HEK293T (cell line): ENCODE measurements around the gene PRLH.

Experiments
- CTCF ChIA-PET: fragments of 350-600 bp; formaldehyde crosslinking; extraction: SDS; loops from one replicate; lab custom pipeline; 2021; ENCODE audit warnings: antibody characterized with exemption, inconsistent platforms; lab: Yijun Ruan, JAX
- POLR2A ChIA-PET: fragments of 350-600 bp; formaldehyde crosslinking; extraction: SDS; loops from one replicate; lab custom pipeline; 2020; ENCODE audit warnings: antibody characterized with exemption, inconsistent platforms; lab: Yijun Ruan, JAX
- DNase-seq: peaks from one replicate; pipeline ENCODE4 v3.0.0; 2012; ENCODE audit warnings: mixed read lengths; ENCODE audit errors: extremely low spot score
- ARNT ChIP-seq: fragments of 450-650 bp; IDR thresholded peaks from 2 replicates; pipeline ENCODE4 v1.6.1; 2017; ENCODE audit warnings: mild to moderate bottlenecking
- BHLHE40 ChIP-seq: fragments of 450-650 bp; IDR thresholded peaks from 2 replicates; pipeline ENCODE4 v1.6.1; 2016; ENCODE audit warnings: mild to moderate bottlenecking, moderate library complexity, borderline replicate concordance
- CTBP1 ChIP-seq: fragments of 450-650 bp; IDR thresholded peaks from 2 replicates; pipeline ENCODE4 v1.6.1; 2016; ENCODE audit warnings: borderline replicate concordance
- ELF4 ChIP-seq: fragments of 450-650 bp; IDR thresholded peaks from 2 replicates; pipeline ENCODE4 v1.6.1; 2017; ENCODE audit warnings: antibody characterized with exemption
- FOXA1 ChIP-seq: fragments of 450-650 bp; IDR thresholded peaks from 2 replicates; pipeline ENCODE4 v1.6.1; 2016; ENCODE audit warnings: mild to moderate bottlenecking
- FOXK2 ChIP-seq: fragments of 450-650 bp; IDR thresholded peaks from 2 replicates; pipeline ENCODE4 v1.6.1; 2016; ENCODE audit warnings: mild to moderate bottlenecking
- FOXM1 ChIP-seq: fragments of 450-650 bp; IDR thresholded peaks from 2 replicates; pipeline ENCODE4 v1.6.1; 2017; ENCODE audit warnings: mild to moderate bottlenecking, borderline replicate concordance
- HDGF ChIP-seq: fragments of 450-650 bp; IDR thresholded peaks from 2 replicates; pipeline ENCODE4 v1.6.1; 2017; ENCODE audit warnings: antibody characterized with exemption, borderline replicate concordance
- L3MBTL2 ChIP-seq: fragments of 450-650 bp; conservative IDR thresholded peaks from 2 replicates; pipeline ENCODE4 v1.6.1; 2016; ENCODE audit warnings: mild to moderate bottlenecking
- LEF1 ChIP-seq: fragments of 450-650 bp; IDR thresholded peaks from 2 replicates; pipeline ENCODE4 v1.6.1; 2017; ENCODE audit warnings: mild to moderate bottlenecking, borderline replicate concordance
- NFRKB ChIP-seq: fragments of 450-650 bp; IDR thresholded peaks from 2 replicates; pipeline ENCODE4 v1.6.1; 2016; ENCODE audit warnings: mild to moderate bottlenecking, moderate library complexity
- PKNOX1 ChIP-seq: fragments of 450-650 bp; IDR thresholded peaks from 2 replicates; pipeline ENCODE4 v1.6.1; 2016
- SP1 ChIP-seq: fragments of 450-650 bp; IDR thresholded peaks from 2 replicates; pipeline ENCODE4 v1.6.1; 2017
- SUZ12 ChIP-seq: fragments of 450-650 bp; IDR thresholded peaks from 2 replicates; pipeline ENCODE4 v1.6.1; 2016; ENCODE audit warnings: mild to moderate bottlenecking
- TARDBP ChIP-seq: fragments of 450-650 bp; IDR thresholded peaks from 2 replicates; pipeline ENCODE4 v1.6.1; 2016
- ZNF384 ChIP-seq: fragments of 450-650 bp; IDR thresholded peaks from 2 replicates; pipeline ENCODE4 v1.6.1; 2016

The PRLH gene

GRCh38 chr2:237574467-237574866 is 8.1 kb downstream of the PRLH start:
- ChIA-PET CTCF (interaction anchor here (4.4 kb wide), 1 partner anchor 61 kb away, joined by 63 read pairs; no protein-coding TSS in a partner anchor), POLR2A (no interaction called here)
- DNase-seq: no peak
- TF ChIP-seq CTBP1: no peak
- TF ChIP-seq PKNOX1: no peak
- no peak for TF ChIP-seq L3MBTL2
- no peak for TF ChIP-seq ELF4
- no peak for TF ChIP-seq ARNT
- TF ChIP-seq FOXM1: no peak
- no peak for TF ChIP-seq LEF1
- no peak for TF ChIP-seq NFRKB
- TF ChIP-seq FOXA1: no peak
- no peak for TF ChIP-seq HDGF
- TF ChIP-seq ZNF384: no peak
- no peak for TF ChIP-seq TARDBP
- no peak for TF ChIP-seq BHLHE40
- TF ChIP-seq FOXK2: no peak
- no peak for TF ChIP-seq SP1
- no peak for TF ChIP-seq SUZ12

- POLR2A ChIA-PET: no interaction called here
- TF ChIP-seq HDGF (no peak), ELF4 (no peak), LEF1 (no peak), ZNF384 (no peak), L3MBTL2 (no peak), ARNT (no peak), BHLHE40 (no peak), SP1 (no peak), CTBP1 (no peak), TARDBP (no peak), NFRKB (no peak), FOXK2 (no peak), FOXM1 (no peak), FOXA1 (no peak), PKNOX1 (no peak), SUZ12 (no peak)
- DNase-seq: no peak
- CTCF ChIA-PET: interaction anchor here (4.4 kb wide), 1 partner anchor 62 kb away, joined by 63 read pairs; no protein-coding TSS in a partner anchor
These were observed 8.8 kb downstream of the PRLH start for GRCh38 chr2:237574894-237575868.

- TF ChIP-seq PKNOX1 (no peak), FOXA1 (no peak), NFRKB (no peak), HDGF (no peak), SP1 (no peak), FOXM1 (no peak)
- ChIA-PET POLR2A (no interaction called here), CTCF (interaction anchor here (4.4 kb wide), 1 partner anchor 63 kb away, joined by 63 read pairs; no protein-coding TSS in a partner anchor)
- no peak for DNase-seq
These were observed 9.8 kb downstream of the PRLH start for GRCh38 chr2:237575869-237576862.

- CTCF ChIA-PET: no interaction called here
- TF ChIP-seq SP1: no peak
- TF ChIP-seq NFRKB: no peak
- POLR2A ChIA-PET: no interaction called here
- no peak for DNase-seq
These were observed 10.6 kb downstream of the PRLH start for GRCh38 chr2:237576974-237577373.

- TF ChIP-seq BHLHE40 (no peak), LEF1 (no peak), NFRKB (no peak)
- ChIA-PET CTCF (no interaction called here), POLR2A (no interaction called here)
- DNase-seq: no peak
These were observed 11.1 kb downstream of the PRLH start for GRCh38 chr2:237577458-237577857.
